Vagina (tissue), 2 donors: Measurements from ENCODE around the gene POLR3E. TPM values are rescaled to one million over a fixed set of nuclear protein-coding genes. Genes with fewer than 3 reads are reported as not detected.

ENCODE experiments used
- DNase-seq, 2 donors: peaks; one replicate each; pipeline ENCODE4 v3.0.0-alpha.2; 2017; ENCODE audit errors: extremely low spot score in 2 of 2
- H3K27ac ChIP-seq: fragments of 200-600 bp; sonication (generic); one replicate; pipeline ENCODE4 v1.5.1; 2019
- H3K27me3 ChIP-seq: fragments of 200-600 bp; sonication (generic); one replicate; pipeline ENCODE4 v1.5.1; 2019
- H3K36me3 ChIP-seq, 2 donors: fragments of 200-600 bp; sonication (generic); one replicate each; pipeline ENCODE4 v1.5.1; 2017 to 2019
- H3K4me1 ChIP-seq: fragments of 200-600 bp; sonication (generic); one replicate; pipeline ENCODE4 v1.5.1; 2019
- H3K4me3 ChIP-seq, 2 donors: fragments of 200-600 bp; sonication (generic); 1 replicate in 1 of 2; 2 replicates in 1 of 2; pipeline ENCODE4 v1.5.1; 2016 to 2019
- H3K9me3 ChIP-seq: fragments of 200-600 bp; sonication (generic); one replicate; pipeline ENCODE4 v1.5.1; 2019
- CTCF ChIP-seq, 3 experiments: fragments of 450-650 bp in 2 of 3; fragments of 200-600 bp in 1 of 3; sonication (generic) in 1 of 3; IDR thresholded peaks; one replicate each; pipeline ENCODE4 v1.5.1; 2017 to 2019; ENCODE audit warnings: antibody characterized with exemption in 3 of 3, mild to moderate bottlenecking in 2 of 3, moderate library complexity in 2 of 3
- POLR2A ChIP-seq, 2 donors: fragments of 450-650 bp; IDR thresholded peaks; one replicate each; pipeline ENCODE4 v1.6.1; 2017; ENCODE audit warnings: antibody characterized with exemption in 2 of 2, mild to moderate bottlenecking in 2 of 2, moderate library complexity in 2 of 2
- POLR2AphosphoS5 ChIP-seq, 2 donors: sonication (generic); formaldehyde crosslinking; IDR thresholded peaks; one replicate each; pipeline ENCODE4 v1.9.0; 2017; ENCODE audit warnings: antibody characterized with exemption in 2 of 2, mild to moderate bottlenecking in 2 of 2, low read depth in 1 of 2; ENCODE audit not compliant: insufficient read depth in 1 of 2
- intact Hi-C: fragments of 100-400 bp; cut with DNase I; formaldehyde crosslinking; loops from one replicate; pipeline ENCODE4 v1.15.1; 2023
- total RNA-seq: library from RNA; depleted of rRNA; stranded (reverse); fragments of >200 nt; gene quantifications from one replicate; pipeline ENCODE4 v1.2.3, GENCODE V29; 2016

POLR3E gene
- total RNA-seq, 1 donor from 2014 or later: 38.5 TPM

DNA sequence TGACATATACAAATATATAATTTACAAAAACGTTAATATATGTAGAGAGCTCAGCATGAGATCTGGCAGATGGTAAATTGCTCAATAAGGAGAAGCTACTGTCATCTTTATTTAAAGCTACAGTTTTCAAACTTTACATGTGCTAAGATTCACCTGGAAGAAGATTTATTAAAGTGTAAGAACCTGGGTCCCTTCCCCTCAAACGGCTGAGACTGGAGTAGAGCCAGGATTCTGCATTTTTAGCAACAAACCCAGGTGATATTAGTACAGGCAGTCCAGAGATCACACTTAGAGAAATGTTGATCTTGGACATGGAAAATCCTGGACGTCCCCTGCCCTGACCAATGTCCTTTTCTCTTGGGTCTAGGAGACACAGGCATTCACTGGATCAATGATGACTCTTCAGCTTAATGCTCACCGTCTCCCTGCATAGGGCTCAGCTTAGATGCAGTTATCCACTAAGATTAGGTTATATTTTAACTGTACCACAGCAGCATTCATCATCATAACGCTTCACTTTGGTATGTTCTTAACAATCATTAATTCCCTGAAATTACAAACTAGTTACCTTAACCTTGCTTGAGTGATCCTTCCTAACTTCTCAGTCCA lies 56.8 kb downstream of the POLR3E start:
- Histone ChIP-seq H3K36me3 (peaks cover 0 to 5% of the 10 kb centered on the region in 2 donors), H3K9me3 (no peaks in the 10 kb centered on the region), H3K4me1 (peaks cover 24% of the 10 kb centered on the region), H3K27ac (peak overlapping the region; percentile 52), H3K27me3 (no peaks in the 10 kb centered on the region), H3K4me3 (no peak overlapping the region)
- intact Hi-C loops: no loop called here
- no peak for DNase-seq
- TF ChIP-seq POLR2AphosphoS5 (IDR thresholded peaks at IDR 0.05; ENCODE audit: insufficient read depth in 1 of 2, low read depth in 1 of 2): no peak
- no peak for TF ChIP-seq CTCF (IDR thresholded peaks at IDR 0.05)
- no peak for TF ChIP-seq POLR2A (IDR thresholded peaks at IDR 0.05)

DNA sequence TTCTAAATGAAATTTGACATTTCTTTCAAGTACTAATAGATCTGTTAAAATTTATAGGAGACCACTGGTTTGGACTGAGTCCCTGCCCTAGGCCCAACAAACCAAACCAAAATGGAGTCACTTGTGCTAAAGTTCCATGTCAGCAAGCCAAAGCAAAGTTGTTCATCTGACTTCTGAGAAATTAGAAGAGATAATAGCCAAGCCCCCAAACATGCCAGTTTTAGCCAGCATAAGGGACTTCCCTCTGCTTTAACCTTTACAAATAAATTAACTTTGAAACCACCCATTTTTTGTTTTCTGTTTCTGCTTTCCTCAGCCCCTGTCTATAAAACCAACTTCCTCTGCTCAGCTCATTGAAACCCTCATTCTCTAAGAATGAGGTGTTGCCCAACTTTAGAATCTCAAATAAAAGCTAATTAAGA lies 58.3 kb downstream of the POLR3E start:
- Histone ChIP-seq H3K4me3 (no peak overlapping the region), H3K4me1 (peaks cover 24% of the 10 kb centered on the region), H3K27me3 (no peaks in the 10 kb centered on the region), H3K27ac (no peak overlapping the region), H3K9me3 (no peaks in the 10 kb centered on the region), H3K36me3 (no peaks in the 10 kb centered on the region)
- DNase-seq: no peak
- no peak for TF ChIP-seq POLR2A (IDR thresholded peaks at IDR 0.05)
- TF ChIP-seq CTCF (IDR thresholded peaks at IDR 0.05): no peak
- no peak for TF ChIP-seq POLR2AphosphoS5 (IDR thresholded peaks at IDR 0.05; ENCODE audit: insufficient read depth in 1 of 2, low read depth in 1 of 2)
- intact Hi-C loops: no loop called here

- Histone ChIP-seq H3K27ac (peak overlapping the region; percentile 28), H3K4me3 (no peak overlapping the region), H3K9me3 (no peaks in the 10 kb centered on the region), H3K4me1 (peaks cover 24% of the 10 kb centered on the region), H3K36me3 (no peaks in the 10 kb centered on the region), H3K27me3 (no peaks in the 10 kb centered on the region)
- no peak for DNase-seq
- TF ChIP-seq POLR2AphosphoS5 (IDR thresholded peaks at IDR 0.05; ENCODE audit: insufficient read depth in 1 of 2, low read depth in 1 of 2): no peak
- TF ChIP-seq CTCF (IDR thresholded peaks at IDR 0.05): no peak
- no peak for TF ChIP-seq POLR2A (IDR thresholded peaks at IDR 0.05)
- intact Hi-C loops: no loop called here
Observed at GRCh38 chr16:22356930-22357634, 59.9 kb downstream of the POLR3E start.

GRCh38 chr16:22357635-22357971 lies 60.4 kb downstream of the POLR3E start:
- Histone ChIP-seq H3K4me1 (peaks cover 21% of the 10 kb centered on the region), H3K27me3 (no peaks in the 10 kb centered on the region), H3K27ac (peak overlapping the region; percentile 28), H3K36me3 (peaks cover 0 to 1% of the 10 kb centered on the region in 2 donors), H3K4me3 (no peak overlapping the region), H3K9me3 (no peaks in the 10 kb centered on the region)
- no peak for TF ChIP-seq POLR2AphosphoS5 (IDR thresholded peaks at IDR 0.05; ENCODE audit: insufficient read depth in 1 of 2, low read depth in 1 of 2)
- DNase-seq: no peak
- intact Hi-C loops: no loop called here

DNA sequence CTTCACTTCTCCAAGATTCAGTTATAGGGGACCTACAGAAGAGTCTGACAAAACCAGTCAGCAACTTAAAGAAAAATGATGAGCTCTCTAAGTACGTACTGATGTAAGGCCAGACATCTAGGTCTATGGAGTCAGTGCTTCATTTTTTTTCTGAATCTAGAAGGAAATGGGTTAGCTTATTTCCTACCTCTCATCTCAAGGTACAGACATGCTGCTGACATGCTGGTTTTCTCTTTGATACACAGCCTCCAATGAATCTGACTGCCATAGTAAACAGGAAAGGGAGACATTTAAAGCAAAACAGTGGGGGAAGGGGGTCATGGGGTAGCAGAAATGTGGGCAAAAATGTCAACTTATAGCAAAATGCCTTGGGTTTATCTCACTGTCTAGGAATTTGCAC lies 60.8 kb downstream of the POLR3E start:
- Histone ChIP-seq H3K4me1 (peaks cover 17% of the 10 kb centered on the region), H3K9me3 (no peaks in the 10 kb centered on the region), H3K36me3 (peaks cover 0 to 5% of the 10 kb centered on the region in 2 donors), H3K27me3 (no peaks in the 10 kb centered on the region), H3K27ac (no peak overlapping the region), H3K4me3 (no peak overlapping the region)
- TF ChIP-seq POLR2AphosphoS5 (IDR thresholded peaks at IDR 0.05; ENCODE audit: insufficient read depth in 1 of 2, low read depth in 1 of 2): no peak
- intact Hi-C loops: no loop called here
- no peak for DNase-seq

DNA sequence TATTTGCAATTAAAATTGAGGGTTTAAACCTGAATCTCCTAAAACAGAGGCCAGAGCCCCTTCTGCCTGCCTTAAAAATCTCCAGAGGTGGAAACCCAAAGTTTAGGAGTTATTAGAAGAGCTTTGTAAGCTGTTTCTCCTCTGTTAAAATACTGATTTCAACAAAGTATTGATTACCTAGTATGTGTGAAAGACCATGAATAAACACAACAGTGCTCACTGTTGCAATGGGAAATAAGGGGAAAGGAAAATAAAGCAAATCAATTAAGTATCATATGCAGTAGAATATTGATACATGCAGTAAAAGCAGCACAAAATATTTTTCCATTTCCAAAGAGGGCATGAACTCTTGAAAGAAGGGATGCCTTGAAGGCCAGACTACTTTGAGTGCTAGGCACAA lies 62.5 kb downstream of the POLR3E start:
- intact Hi-C loops: no loop called here
- Histone ChIP-seq H3K36me3 (peaks cover 0 to 21% of the 10 kb centered on the region in 2 donors), H3K4me3 (no peak overlapping the region), H3K27ac (no peak overlapping the region), H3K4me1 (peaks cover 5% of the 10 kb centered on the region), H3K27me3 (no peaks in the 10 kb centered on the region), H3K9me3 (no peaks in the 10 kb centered on the region)
- no peak for DNase-seq
- TF ChIP-seq POLR2A (IDR thresholded peaks at IDR 0.05) (no peak), CTCF (IDR thresholded peaks at IDR 0.05) (no peak), POLR2AphosphoS5 (IDR thresholded peaks at IDR 0.05; ENCODE audit: insufficient read depth in 1 of 2, low read depth in 1 of 2) (no peak)
